ENCODE data around the gene SLC12A8. TPM values are rescaled to one million over a fixed set of nuclear protein-coding genes. Genes with fewer than 3 reads are reported as not detected.

Gene SLC12A8
- total RNA-seq, 2 experiments from 2014 or later = 0.65 to 1.3 TPM

- ChIA-PET CTCF (interaction anchor here (1.5 kb wide), 1 partner anchor 21 kb away, joined by 6 read pairs; no protein-coding TSS in a partner anchor), POLR2A (interaction anchor here (1.3 to 2.3 kb wide), 2 partner anchors 11 to 74 kb away, joined by 3 to 10 read pairs; partner anchors contain the start of gene HEG1)
- no peaks in the 10 kb centered on the region for H3K36me3 Mint-ChIP-seq (ENCODE audit: low read depth)
- DNase-seq = no peak
- no peaks in the 10 kb centered on the region for H3K9me3 Mint-ChIP-seq
- H3K27me3 Mint-ChIP-seq = peaks cover 34% of the 10 kb centered on the region
- H3K4me3 Mint-ChIP-seq = no peak overlapping the region
- peaks cover 39% of the 10 kb centered on the region for H3K4me1 Mint-ChIP-seq
- H3K27ac Mint-ChIP-seq = no peak overlapping the region
Measured at GRCh38 chr3:125129512-125129997, 83.0 kb downstream of the SLC12A8 start.

GRCh38 chr3:125128861-125129501 is 83.6 kb downstream of the SLC12A8 start:
- H3K36me3 Mint-ChIP-seq (ENCODE audit: low read depth) = no peaks in the 10 kb centered on the region
- POLR2A ChIA-PET = interaction anchor here (1.1 to 2.3 kb wide), 3 partner anchors 12 to 73 kb away, joined by 3 to 10 read pairs (median 3); partner anchors contain the start of gene HEG1
- no peak overlapping the region for H3K27ac Mint-ChIP-seq
- H3K27me3 Mint-ChIP-seq = peaks cover 33% of the 10 kb centered on the region
- CTCF ChIA-PET = interaction anchor here (0.9 to 1.5 kb wide), 2 partner anchors 12 to 22 kb away, joined by 3 to 6 read pairs; no protein-coding TSS in a partner anchor
- peaks cover 39% of the 10 kb centered on the region for H3K4me1 Mint-ChIP-seq
- DNase-seq = no peak
- no peak overlapping the region for H3K4me3 Mint-ChIP-seq
- H3K9me3 Mint-ChIP-seq = no peaks in the 10 kb centered on the region

- Mint-ChIP-seq H3K4me1 (peaks cover 35% of the 10 kb centered on the region), H3K9me3 (no peaks in the 10 kb centered on the region), H3K36me3 (ENCODE audit: low read depth) (no peaks in the 10 kb centered on the region), H3K27ac (no peak overlapping the region), H3K4me3 (no peak overlapping the region), H3K27me3 (peaks cover 33% of the 10 kb centered on the region)
- no peak for DNase-seq
- ChIA-PET CTCF (interaction anchor here (0.5 to 1.5 kb wide), 4 partner anchors 8 to 131 kb away, joined by 3 to 5 read pairs (median 4); no protein-coding TSS in a partner anchor), POLR2A (interaction anchor here (0.6 to 1.5 kb wide), 6 partner anchors 10 to 74 kb away, joined by 3 to 12 read pairs (median 5); no protein-coding TSS in a partner anchor)
Measured at GRCh38 chr3:125126323-125126722, 86.2 kb downstream of the SLC12A8 start.

- no peak overlapping the region for H3K27ac Mint-ChIP-seq
- peak; percentile 53 for DNase-seq
- no peaks in the 10 kb centered on the region for H3K9me3 Mint-ChIP-seq
- H3K27me3 Mint-ChIP-seq = peaks cover 35% of the 10 kb centered on the region
- H3K4me3 Mint-ChIP-seq = no peak overlapping the region
- peaks cover 37% of the 10 kb centered on the region for H3K4me1 Mint-ChIP-seq
- ChIA-PET POLR2A (interaction anchor here (1.0 to 1.5 kb wide), 5 partner anchors 10 to 73 kb away, joined by 3 to 12 read pairs (median 5); no protein-coding TSS in a partner anchor), CTCF (interaction anchor here (0.5 to 1.5 kb wide), 4 partner anchors 8 to 131 kb away, joined by 3 to 5 read pairs (median 4); no protein-coding TSS in a partner anchor)
- no peaks in the 10 kb centered on the region for H3K36me3 Mint-ChIP-seq (ENCODE audit: low read depth)
Measured at GRCh38 chr3:125125821-125126245, 86.7 kb downstream of the SLC12A8 start.

GRCh38 chr3:125123451-125124305 is 88.9 kb downstream of the SLC12A8 start:
- ChIA-PET CTCF (no interaction called here), POLR2A (no interaction called here)
- Mint-ChIP-seq H3K27ac (no peak overlapping the region), H3K27me3 (peaks cover 33% of the 10 kb centered on the region), H3K9me3 (no peaks in the 10 kb centered on the region), H3K4me1 (peaks cover 33% of the 10 kb centered on the region), H3K36me3 (ENCODE audit: low read depth) (no peaks in the 10 kb centered on the region), H3K4me3 (no peak overlapping the region)
- no peak for DNase-seq

- Mint-ChIP-seq H3K36me3 (ENCODE audit: low read depth) (no peaks in the 10 kb centered on the region), H3K4me1 (peaks cover 26% of the 10 kb centered on the region), H3K9me3 (no peaks in the 10 kb centered on the region), H3K4me3 (no peak overlapping the region), H3K27me3 (peaks cover 27% of the 10 kb centered on the region), H3K27ac (no peak overlapping the region)
- POLR2A ChIA-PET = no interaction called here
- CTCF ChIA-PET = no interaction called here
- DNase-seq = no peak
Measured at GRCh38 chr3:125121246-125122010, 91.1 kb downstream of the SLC12A8 start.

- H3K4me1 Mint-ChIP-seq = peaks cover 26% of the 10 kb centered on the region
Measured at GRCh38 chr3:125120379-125121122, 92.0 kb downstream of the SLC12A8 start.

GRCh38 chr3:125119752-125120378 is 92.7 kb downstream of the SLC12A8 start:
- CTCF ChIA-PET = no interaction called here
- H3K4me1 Mint-ChIP-seq = peaks cover 27% of the 10 kb centered on the region
- no peaks in the 10 kb centered on the region for H3K36me3 Mint-ChIP-seq (ENCODE audit: low read depth)
- H3K9me3 Mint-ChIP-seq = no peaks in the 10 kb centered on the region
- POLR2A ChIA-PET = interaction anchor here (1.3 kb wide), 1 partner anchor 22 kb away, joined by 3 read pairs; no protein-coding TSS in a partner anchor
- no peak for DNase-seq
- H3K27me3 Mint-ChIP-seq = peaks cover 29% of the 10 kb centered on the region
- H3K27ac Mint-ChIP-seq = no peak overlapping the region
- H3K4me3 Mint-ChIP-seq = no peak overlapping the region

More at GRCh38 chr3:125120379-125121122, 92.0 kb downstream of the SLC12A8 start:
- ChIA-PET POLR2A (interaction anchor here (1.3 kb wide), 1 partner anchor 21 kb away, joined by 3 read pairs; no protein-coding TSS in a partner anchor), CTCF (no interaction called here)
- Mint-ChIP-seq H3K36me3 (ENCODE audit: low read depth) (no peaks in the 10 kb centered on the region), H3K9me3 (no peaks in the 10 kb centered on the region), H3K4me3 (no peak overlapping the region), H3K27ac (no peak overlapping the region), H3K27me3 (peaks cover 27% of the 10 kb centered on the region)
- no peak for DNase-seq

- ChIA-PET CTCF (no interaction called here), POLR2A (no interaction called here)
Measured at GRCh38 chr3:125118600-125118999, 93.9 kb downstream of the SLC12A8 start.

GRCh38 chr3:125117631-125118191 is 94.8 kb downstream of the SLC12A8 start:
- H3K4me3 Mint-ChIP-seq = no peak overlapping the region
- POLR2A ChIA-PET = no interaction called here
- no peak for DNase-seq
- no peak overlapping the region for H3K27ac Mint-ChIP-seq
- H3K9me3 Mint-ChIP-seq = no peaks in the 10 kb centered on the region
- CTCF ChIA-PET = interaction anchor here (1.5 kb wide), 1 partner anchor 122 kb away, joined by 3 read pairs; no protein-coding TSS in a partner anchor
- peaks cover 33% of the 10 kb centered on the region for H3K27me3 Mint-ChIP-seq
- H3K36me3 Mint-ChIP-seq (ENCODE audit: low read depth) = no peaks in the 10 kb centered on the region
- peaks cover 27% of the 10 kb centered on the region for H3K4me1 Mint-ChIP-seq

More at GRCh38 chr3:125118600-125118999, 93.9 kb downstream of the SLC12A8 start:
- H3K27ac Mint-ChIP-seq = no peak overlapping the region
- no peaks in the 10 kb centered on the region for H3K36me3 Mint-ChIP-seq (ENCODE audit: low read depth)
- DNase-seq = no peak
- H3K9me3 Mint-ChIP-seq = no peaks in the 10 kb centered on the region
- H3K27me3 Mint-ChIP-seq = peaks cover 34% of the 10 kb centered on the region
- no peak overlapping the region for H3K4me3 Mint-ChIP-seq
- peaks cover 27% of the 10 kb centered on the region for H3K4me1 Mint-ChIP-seq

Data from activated CD4-positive, alpha-beta memory T cell treated with anti-CD3 and anti-CD28 coated beads, Interleukin-2, amount 10 ng/mL, durations not matched to agents 7 days and 5 days (primary cell).